Measurements from ENCODE around the gene PLA1A.

DNA sequence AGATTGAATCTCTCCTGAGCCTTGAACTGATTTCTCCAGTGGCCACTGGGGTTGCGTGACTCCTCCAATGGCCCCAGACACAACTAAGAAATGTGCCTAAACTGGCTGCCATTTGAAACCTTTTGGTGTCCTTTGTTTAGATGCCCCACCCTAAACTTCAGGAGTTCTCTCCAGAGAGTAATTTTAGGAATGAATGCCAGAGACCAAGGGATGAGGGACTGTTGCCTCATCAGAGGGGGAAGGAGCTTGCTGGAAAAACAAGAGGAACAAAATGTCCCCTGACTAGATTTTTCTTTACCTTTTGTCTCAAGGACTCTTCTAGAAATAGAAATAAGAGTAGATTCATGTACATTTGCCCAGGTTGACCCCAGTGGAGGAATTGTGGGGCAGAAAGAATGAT, 26.5 kb upstream of the PLA1A start:
- no peak for TF ChIP-seq ZNF274 (IDR thresholded peaks at IDR 0.05; ENCODE audit: low read depth, low read length)
- no peak for TF ChIP-seq YY1 (IDR thresholded peaks at IDR 0.05; ENCODE audit: insufficient read depth, insufficient read length)
